ENCODE results near the gene PPP4R3A. TPM values are rescaled to one million over a fixed set of nuclear protein-coding genes. Genes with fewer than 3 reads are reported as not detected.

The PPP4R3A gene
- total and polyA plus RNA-seq, 2 donors from 2014 or later = 29.0 to 86.5 TPM

GRCh38 chr14:91519239-91520036 lies 9.3 kb upstream of the PPP4R3A start:
- FAIRE-seq = peak; percentile 29
- peak overlapping the region in 1 of 2 donors; percentile 14 for H3K27ac ChIP-seq (ENCODE audit: low read depth in 2 of 2, low read length in 2 of 2)
- intact Hi-C loops (cut with DNase I) = no loop called here

GRCh38 chr14:91516663-91517388 lies 6.7 kb upstream of the PPP4R3A start:
- intact Hi-C loops (cut with DNase I) = no loop called here
- Histone ChIP-seq H3K9me3 (ENCODE audit: control insufficient read depth in 2 of 3, insufficient read depth in 1 of 3, low read length in 3 of 3) (peaks cover 0 to 5% (median 0%) of the 10 kb centered on the region in 3 donors), H3K4me1 (ENCODE audit: control insufficient read depth in 2 of 3, insufficient read depth in 2 of 3, low read depth in 1 of 3, low read length in 3 of 3) (peaks cover 0 to 5% (median 2%) of the 10 kb centered on the region in 3 donors), H3K4me3 (ENCODE audit: low read length in 3 of 3) (no peak overlapping the region), H3K9ac (ENCODE audit: low read length in 3 of 3) (no peak overlapping the region), H3K27me3 (ENCODE audit: control insufficient read depth, insufficient read depth, low read length) (no peaks in the 10 kb centered on the region), H3K27ac (ENCODE audit: low read depth in 2 of 2, low read length in 2 of 2) (no peak overlapping the region), H3K36me3 (ENCODE audit: control insufficient read depth in 2 of 3, insufficient read depth in 3 of 3, low read length in 3 of 3) (no peaks in the 10 kb centered on the region)
- FAIRE-seq (no peak), DNase-seq (no peak)
- TF ChIP-seq CTCF (IDR thresholded peaks at IDR 0.05; ENCODE audit: borderline replicate concordance, extremely low read depth, insufficient read depth) = no peak

More at GRCh38 chr14:91519239-91520036, 9.3 kb upstream of the PPP4R3A start:
- no peak overlapping the region for H3K9ac ChIP-seq (ENCODE audit: low read length in 3 of 3)
- DNase-seq = no peak
- H3K36me3 ChIP-seq (ENCODE audit: control insufficient read depth in 2 of 3, insufficient read depth in 3 of 3, low read length in 3 of 3) = no peaks in the 10 kb centered on the region
- peaks cover 0 to 5% (median 2%) of the 10 kb centered on the region in 3 donors for H3K4me1 ChIP-seq (ENCODE audit: control insufficient read depth in 2 of 3, insufficient read depth in 2 of 3, low read depth in 1 of 3, low read length in 3 of 3)
- H3K9me3 ChIP-seq (ENCODE audit: control insufficient read depth in 2 of 3, insufficient read depth in 1 of 3, low read length in 3 of 3) = peaks cover 0 to 5% (median 0%) of the 10 kb centered on the region in 3 donors
- no peak overlapping the region for H3K4me3 ChIP-seq (ENCODE audit: low read length in 3 of 3)
- TF ChIP-seq CTCF (IDR thresholded peaks at IDR 0.05; ENCODE audit: borderline replicate concordance, extremely low read depth, insufficient read depth) = no peak
- no peaks in the 10 kb centered on the region for H3K27me3 ChIP-seq (ENCODE audit: control insufficient read depth, insufficient read depth, low read length)

- Histone ChIP-seq H3K9ac (ENCODE audit: low read length in 3 of 3) (no peak overlapping the region), H3K4me3 (ENCODE audit: low read length in 3 of 3) (no peak overlapping the region), H3K4me1 (ENCODE audit: control insufficient read depth in 2 of 3, insufficient read depth in 2 of 3, low read depth in 1 of 3, low read length in 3 of 3) (peaks cover 2 to 5% (median 4%) of the 10 kb centered on the region in 3 donors), H3K27me3 (ENCODE audit: control insufficient read depth, insufficient read depth, low read length) (no peaks in the 10 kb centered on the region), H3K27ac (ENCODE audit: low read depth in 2 of 2, low read length in 2 of 2) (no peak overlapping the region), H3K9me3 (ENCODE audit: control insufficient read depth in 2 of 3, insufficient read depth in 1 of 3, low read length in 3 of 3) (peaks cover 0 to 2% (median 0%) of the 10 kb centered on the region in 3 donors), H3K36me3 (ENCODE audit: control insufficient read depth in 2 of 3, insufficient read depth in 3 of 3, low read length in 3 of 3) (no peaks in the 10 kb centered on the region)
- DNase-seq (no peak), FAIRE-seq (no peak)
- no peak for TF ChIP-seq CTCF (IDR thresholded peaks at IDR 0.05; ENCODE audit: borderline replicate concordance, extremely low read depth, insufficient read depth)
- intact Hi-C loops (cut with DNase I) = no loop called here
Measured at GRCh38 chr14:91515979-91516378, 5.9 kb upstream of the PPP4R3A start.

Measured in kidney (tissue), 14 donors.